ENCODE results near the gene BLTP3A.

The BLTP3A gene

DNA sequence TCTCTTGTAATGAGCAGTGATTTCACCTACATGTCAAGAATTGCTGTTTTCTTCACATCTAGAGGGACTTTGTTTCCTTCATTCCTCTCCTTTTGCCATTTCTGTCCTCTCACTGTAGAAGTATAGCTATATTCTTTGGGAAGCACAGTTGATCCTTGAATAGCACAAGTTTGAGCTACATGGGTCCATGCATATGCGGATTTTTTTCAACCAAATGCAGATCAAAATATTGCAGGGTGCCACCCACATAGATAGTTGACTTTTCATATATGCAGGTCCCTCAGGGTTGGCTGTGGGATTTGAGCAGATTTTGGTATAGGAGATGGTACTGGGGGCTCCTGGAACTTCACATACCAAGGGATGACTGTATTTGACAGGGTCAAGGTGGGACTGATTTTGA lies 41.1 kb downstream of the BLTP3A start:
- DNase-seq = no peak

DNA sequence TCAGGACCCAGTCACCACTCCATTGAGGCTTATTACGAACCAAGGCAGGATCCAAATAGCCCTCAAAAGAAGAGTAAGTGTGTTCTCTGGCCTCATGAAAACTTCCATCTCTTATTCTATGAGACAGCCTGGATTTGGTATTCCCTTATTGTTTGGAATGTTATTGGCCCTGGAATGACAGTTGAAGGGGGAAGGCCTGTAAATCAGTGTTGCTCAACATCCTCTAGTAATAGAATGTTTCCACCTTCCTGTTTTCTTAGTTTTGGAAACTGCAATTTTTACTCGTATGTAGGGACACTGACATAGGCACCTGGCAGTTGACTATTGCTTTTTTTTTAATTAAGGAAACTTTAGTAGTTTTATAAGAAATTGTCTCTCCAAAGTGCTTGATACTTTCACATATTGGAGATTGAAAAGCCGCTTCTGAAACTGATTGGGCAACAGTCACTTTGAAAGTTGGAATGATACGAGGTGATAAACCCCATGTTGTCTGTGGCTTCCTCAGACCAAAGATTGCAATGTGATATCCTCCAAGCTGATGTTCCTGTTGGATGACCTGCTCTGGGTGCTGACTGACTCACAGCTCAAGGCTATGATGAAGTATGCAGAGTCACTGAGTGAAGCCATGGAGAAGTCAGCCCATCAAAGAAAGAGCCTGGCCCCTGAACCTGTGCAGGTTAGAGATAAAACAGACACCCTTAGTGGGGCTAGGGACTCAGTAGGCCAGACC lies 43.1 kb downstream of the BLTP3A start:
- no peak for DNase-seq

DNA sequence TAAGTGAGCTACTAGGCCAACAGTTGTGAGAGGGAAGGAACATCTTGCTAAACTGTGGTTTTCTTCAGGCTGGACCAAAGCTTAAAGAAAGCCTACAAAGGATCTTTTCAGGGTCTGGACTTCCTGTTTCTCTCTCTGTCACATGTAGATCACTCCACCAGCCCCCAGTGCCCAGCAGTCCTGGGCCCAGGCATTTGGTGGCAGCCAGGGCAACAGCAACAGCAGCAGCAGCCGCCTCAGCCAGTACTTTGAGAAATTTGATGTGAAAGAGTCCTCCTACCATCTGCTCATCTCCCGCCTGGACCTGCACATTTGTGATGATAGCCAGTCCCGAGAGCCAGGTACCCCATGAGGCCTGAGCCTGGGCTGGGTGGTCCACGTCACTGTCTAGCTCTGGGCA lies 44.1 kb downstream of the BLTP3A start:
- DNase-seq = no peak

DNA sequence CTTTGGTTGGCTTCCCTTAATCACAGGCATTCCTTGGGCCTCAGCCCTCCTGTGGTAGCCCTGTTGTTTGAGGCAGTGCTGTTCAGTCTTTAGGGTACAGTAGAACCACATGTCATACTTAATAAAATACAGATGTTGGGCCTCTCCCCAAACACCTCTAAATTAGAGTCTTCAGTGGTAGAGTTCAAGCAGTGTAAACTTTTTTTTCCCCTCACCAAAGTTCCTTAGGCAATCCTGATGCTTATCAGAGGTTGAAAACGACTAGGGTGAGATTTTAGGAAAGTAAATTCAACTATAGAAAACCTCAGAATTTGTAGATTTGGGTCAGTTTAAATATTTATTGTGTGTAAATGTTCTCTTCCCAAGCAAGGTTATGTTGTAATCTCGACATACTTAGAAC lies 44.6 kb downstream of the BLTP3A start:
- no peak for DNase-seq

DNA sequence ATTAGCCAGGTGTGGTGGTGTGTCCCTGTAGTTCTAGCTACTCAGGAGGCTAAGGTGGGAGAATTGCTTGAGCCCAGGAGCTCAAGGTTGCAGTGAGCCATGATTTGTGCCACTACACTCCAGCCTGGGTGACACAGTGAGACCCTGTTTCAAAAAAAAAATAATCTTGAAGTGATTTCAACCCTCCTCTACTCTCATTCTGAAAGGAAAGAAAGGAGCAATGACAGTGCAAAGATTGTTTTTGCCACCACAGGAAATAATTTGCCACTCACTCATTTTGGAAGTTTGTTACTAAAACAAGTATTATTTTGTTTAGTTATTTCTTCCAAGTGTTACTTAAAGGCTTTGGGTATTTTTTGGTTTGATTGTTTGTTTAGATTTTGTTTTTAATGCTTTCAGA lies 45.6 kb downstream of the BLTP3A start:
- no peak for DNase-seq

DNA sequence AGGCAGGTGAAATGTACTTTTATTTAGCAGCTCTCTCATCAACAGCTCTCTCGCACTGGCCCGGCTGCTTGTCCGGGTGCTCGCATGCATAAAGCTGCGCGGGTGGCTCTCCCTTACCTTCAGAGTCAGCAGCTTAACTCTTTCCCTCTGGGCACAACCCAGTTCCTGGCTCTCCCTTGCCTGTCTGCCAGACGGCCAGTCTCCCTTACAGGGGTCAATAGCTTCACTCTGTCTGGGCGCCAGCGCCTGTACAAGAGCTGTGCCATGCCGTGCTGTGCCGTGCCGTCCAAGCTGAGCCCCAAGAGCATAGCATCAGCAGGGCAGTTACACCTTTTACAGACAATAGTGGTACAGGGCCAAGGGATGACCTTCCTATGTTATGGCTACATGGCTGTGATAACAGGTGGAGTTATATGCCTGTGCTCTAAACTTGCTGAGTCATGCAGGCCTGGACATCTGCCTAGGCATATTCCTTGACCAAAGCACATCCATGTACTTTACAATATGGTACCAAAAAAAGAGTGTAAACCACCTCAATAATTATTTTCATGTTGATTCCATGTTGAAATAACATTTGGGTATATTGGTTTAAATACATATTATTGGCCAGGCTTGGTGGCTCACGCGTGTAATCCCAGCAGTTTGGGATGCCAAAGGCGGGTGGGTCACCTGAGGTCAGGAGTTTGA lies 47.9 kb downstream of the BLTP3A start:
- no peak for DNase-seq

All from activated CD4-positive, alpha-beta T cell treated with anti-CD3 and anti-CD28 coated beads, Interleukin-2, amount 50 U/mL, for 1 hour (primary cell).